WTC11 (cell line): ENCODE measurements around the gene EMC6. TPM values are rescaled to one million over a fixed set of nuclear protein-coding genes. Genes with fewer than 3 reads are reported as not detected.

Experiments used
- ATAC-seq: fragments of 200-7000 bp; cut with Tn5 transposase; 2 replicates; pipeline ENCODE4 v1.10.0; 2021; ENCODE audit warnings: mild to moderate bottlenecking, moderate library complexity
- CTCF ChIA-PET: fragments of 300-600 bp; sonication (Branson Sonifier 250); formaldehyde crosslinking; loops from one replicate; lab custom pipeline; 2021; ENCODE audit warnings: antibody characterized with exemption; lab: Charles Lee
- POLR2A ChIA-PET: fragments of 350-600 bp; sonication (Branson Sonifier 250); formaldehyde crosslinking; loops from one replicate; lab custom pipeline; 2021; ENCODE audit warnings: antibody characterized with exemption; lab: Charles Lee
- DNase-seq: peaks from one replicate; pipeline ENCODE4 v3.0.0; 2021; ENCODE audit warnings: low spot score
- H3K27ac Mint-ChIP-seq: 2 replicates; pipeline ENCODE4 v1.8.0; 2021; ENCODE audit warnings: mixed read lengths
- H3K27me3 Mint-ChIP-seq: 2 replicates; pipeline ENCODE4 v1.8.0; 2021; ENCODE audit warnings: low read depth, mild to moderate bottlenecking, moderate library complexity, mixed read lengths
- H3K36me3 Mint-ChIP-seq: 2 replicates; pipeline ENCODE4 v1.8.0; 2021; ENCODE audit warnings: mixed read lengths
- H3K4me1 Mint-ChIP-seq: 2 replicates; pipeline ENCODE4 v1.8.0; 2022; ENCODE audit warnings: mixed read lengths
- H3K4me3 Mint-ChIP-seq: 2 replicates; pipeline ENCODE4 v1.8.0; 2021; ENCODE audit warnings: mild to moderate bottlenecking, moderate library complexity, mixed read lengths
- H3K9me3 Mint-ChIP-seq: 2 replicates; pipeline ENCODE4 v1.8.0; 2021; ENCODE audit warnings: mixed read lengths
- CREB1 ChIP-seq: sonication (generic); formaldehyde crosslinking; IDR thresholded peaks from 2 replicates; pipeline ENCODE4 v1.8.0; 2023; ENCODE audit warnings: mild to moderate bottlenecking, missing genetic modification reagents
- FOXP1 ChIP-seq: sonication (generic); formaldehyde crosslinking; IDR thresholded peaks from 2 replicates; pipeline ENCODE4 v1.8.0; 2022; ENCODE audit warnings: missing genetic modification reagents, mild to moderate bottlenecking, moderate library complexity, borderline replicate concordance
- MXD4 ChIP-seq: fragments of 250-450 bp; sonication (Bioruptor Pico); IDR thresholded peaks from 2 replicates; pipeline ENCODE4 v1.8.0; 2021; ENCODE audit warnings: mild to moderate bottlenecking, moderate library complexity, borderline replicate concordance
- RELA ChIP-seq: sonication (generic); formaldehyde crosslinking; IDR thresholded peaks from 2 replicates; pipeline ENCODE4 v1.8.1; 2022; ENCODE audit warnings: missing genetic modification reagents, mild to moderate bottlenecking, borderline replicate concordance
- TCF7 ChIP-seq: sonication (generic); formaldehyde crosslinking; IDR thresholded peaks from 2 replicates; pipeline ENCODE4 v1.8.0; 2022; ENCODE audit warnings: mild to moderate bottlenecking, low read depth, missing genetic modification reagents, moderate library complexity
- TEAD1 ChIP-seq: sonication (generic); formaldehyde crosslinking; IDR thresholded peaks from 2 replicates; pipeline ENCODE4 v1.8.0; 2022; ENCODE audit warnings: mild to moderate bottlenecking, missing genetic modification reagents
- ZNF396 ChIP-seq: fragments of 250-450 bp; sonication (Bioruptor Pico); IDR thresholded peaks from 2 replicates; pipeline ENCODE4 v1.8.0; 2021; ENCODE audit warnings: mild to moderate bottlenecking, moderate library complexity, borderline replicate concordance
- total RNA-seq: library from RNA; stranded (reverse); gene quantifications from 3 replicates; pipeline ENCODE4 v1.2.3, GENCODE V29; 2021
- TF ChIP-seq, protein P1 (sequence below): sonication (generic); formaldehyde crosslinking; IDR thresholded peaks from 2 replicates; pipeline ENCODE4 v1.8.1; 2022; ENCODE audit warnings: low read depth, missing genetic modification reagents, borderline replicate concordance
- TF ChIP-seq, protein P2 (sequence below): sonication (generic); formaldehyde crosslinking; IDR thresholded peaks from 2 replicates; pipeline ENCODE4 v1.8.0; 2023; ENCODE audit warnings: missing genetic modification reagents
- TF ChIP-seq, protein P3 (sequence below): fragments of 250-450 bp; sonication (Bioruptor Pico); conservative IDR thresholded peaks from 2 replicates; pipeline ENCODE4 v1.9.0; 2021; ENCODE audit warnings: mild to moderate bottlenecking
- TF ChIP-seq, protein P4 (sequence below): fragments of 200-600 bp; IDR thresholded peaks from 2 replicates; pipeline ENCODE4 v1.8.0; 2022; ENCODE audit warnings: antibody characterized with exemption

The EMC6 gene
- total RNA-seq, 1 experiment from 2014 or later = 86.0 TPM

DNA sequence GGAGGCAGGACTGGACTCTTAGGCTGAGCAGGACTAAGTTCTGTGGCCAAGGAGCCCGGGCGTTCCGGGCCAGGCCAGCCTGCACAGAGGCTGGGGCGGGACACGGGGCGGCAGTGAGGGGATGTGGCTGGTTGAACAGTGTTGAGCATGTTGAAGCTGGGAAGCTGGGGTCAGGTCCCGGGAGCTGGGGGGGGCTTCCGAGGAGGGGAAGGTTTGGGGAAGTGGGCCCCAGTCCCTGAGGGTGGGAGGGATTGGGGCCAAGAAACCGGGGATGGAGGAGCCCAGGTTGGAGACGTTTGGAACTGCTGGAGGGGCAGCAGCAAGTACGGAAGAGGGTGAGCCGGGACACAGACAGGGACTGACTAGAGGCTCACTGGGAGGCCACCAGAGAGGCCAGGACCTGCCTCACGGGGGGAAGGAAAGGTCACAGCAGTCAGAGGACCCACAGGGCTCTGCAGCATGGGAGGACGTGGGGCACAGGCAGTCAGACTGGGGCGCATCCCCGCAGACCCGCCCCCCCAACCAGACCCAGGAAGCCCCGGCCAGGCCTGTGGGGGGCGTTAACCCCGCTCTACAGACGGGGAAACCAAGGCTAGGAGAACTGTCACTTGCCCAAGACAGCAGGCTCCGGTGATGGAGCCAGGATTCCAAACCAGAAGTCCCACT lies 9.7 kb upstream of the EMC6 start:
- TF ChIP-seq, protein P1, sequence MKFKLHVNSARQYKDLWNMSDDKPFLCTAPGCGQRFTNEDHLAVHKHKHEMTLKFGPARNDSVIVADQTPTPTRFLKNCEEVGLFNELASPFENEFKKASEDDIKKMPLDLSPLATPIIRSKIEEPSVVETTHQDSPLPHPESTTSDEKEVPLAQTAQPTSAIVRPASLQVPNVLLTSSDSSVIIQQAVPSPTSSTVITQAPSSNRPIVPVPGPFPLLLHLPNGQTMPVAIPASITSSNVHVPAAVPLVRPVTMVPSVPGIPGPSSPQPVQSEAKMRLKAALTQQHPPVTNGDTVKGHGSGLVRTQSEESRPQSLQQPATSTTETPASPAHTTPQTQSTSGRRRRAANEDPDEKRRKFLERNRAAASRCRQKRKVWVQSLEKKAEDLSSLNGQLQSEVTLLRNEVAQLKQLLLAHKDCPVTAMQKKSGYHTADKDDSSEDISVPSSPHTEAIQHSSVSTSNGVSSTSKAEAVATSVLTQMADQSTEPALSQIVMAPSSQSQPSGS (CRISPR knock-in tag) = no peak
- TF ChIP-seq, protein P2, sequence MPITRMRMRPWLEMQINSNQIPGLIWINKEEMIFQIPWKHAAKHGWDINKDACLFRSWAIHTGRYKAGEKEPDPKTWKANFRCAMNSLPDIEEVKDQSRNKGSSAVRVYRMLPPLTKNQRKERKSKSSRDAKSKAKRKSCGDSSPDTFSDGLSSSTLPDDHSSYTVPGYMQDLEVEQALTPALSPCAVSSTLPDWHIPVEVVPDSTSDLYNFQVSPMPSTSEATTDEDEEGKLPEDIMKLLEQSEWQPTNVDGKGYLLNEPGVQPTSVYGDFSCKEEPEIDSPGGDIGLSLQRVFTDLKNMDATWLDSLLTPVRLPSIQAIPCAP (CRISPR knock-in tag) = no peak
- TF ChIP-seq MXD4 (CRISPR knock-in tag) = no peak
- TF ChIP-seq, protein P3, sequence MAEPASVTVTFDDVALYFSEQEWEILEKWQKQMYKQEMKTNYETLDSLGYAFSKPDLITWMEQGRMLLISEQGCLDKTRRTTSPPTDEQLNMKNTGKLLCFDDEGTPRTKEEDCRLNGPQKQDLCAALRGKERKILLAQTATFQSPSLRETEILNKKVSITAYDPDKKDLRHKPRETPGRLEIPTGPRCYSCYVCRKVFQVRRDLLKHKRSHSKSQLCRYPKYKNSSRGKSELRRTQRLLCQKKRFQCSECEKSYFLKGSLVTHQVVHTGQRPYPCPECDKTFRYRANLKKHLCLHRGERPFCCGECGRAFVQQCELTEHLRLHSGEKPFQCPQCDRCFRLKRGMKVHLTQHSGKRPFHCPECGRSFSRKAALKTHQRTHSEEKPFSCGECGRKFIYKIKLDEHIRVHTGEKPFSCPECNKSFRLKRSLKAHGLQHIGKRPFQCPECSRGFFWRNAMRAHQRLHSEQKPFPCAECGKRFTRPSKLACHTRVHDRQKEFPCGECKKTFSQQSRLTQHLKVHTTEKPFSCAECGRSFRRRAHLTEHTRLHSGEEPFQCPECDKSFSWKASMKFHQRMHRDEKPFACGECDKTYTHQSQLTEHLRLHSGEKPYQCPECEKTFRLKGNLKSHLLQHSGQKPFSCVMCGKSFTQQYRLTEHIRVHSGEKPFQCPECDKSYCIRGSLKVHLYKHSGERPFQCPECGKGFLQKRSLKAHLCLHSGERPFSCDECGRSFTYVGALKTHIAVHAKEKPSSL (CRISPR knock-in tag) = no peak
- no peak for TF ChIP-seq FOXP1
- H3K4me3 Mint-ChIP-seq = no peak overlapping the region
- no peaks in the 10 kb centered on the region for H3K36me3 Mint-ChIP-seq
- POLR2A ChIA-PET = no interaction called here
- DNase-seq (no peak), ATAC-seq (no peak)
- H3K9me3 Mint-ChIP-seq = no peaks in the 10 kb centered on the region
- H3K27ac Mint-ChIP-seq = no peak overlapping the region
- H3K27me3 Mint-ChIP-seq = no peaks in the 10 kb centered on the region
- no peaks in the 10 kb centered on the region for H3K4me1 Mint-ChIP-seq
- CTCF ChIA-PET = interaction anchor here (1.0 kb wide), 1 partner anchor 24 kb away, joined by 3 read pairs; no protein-coding TSS in a partner anchor

DNA sequence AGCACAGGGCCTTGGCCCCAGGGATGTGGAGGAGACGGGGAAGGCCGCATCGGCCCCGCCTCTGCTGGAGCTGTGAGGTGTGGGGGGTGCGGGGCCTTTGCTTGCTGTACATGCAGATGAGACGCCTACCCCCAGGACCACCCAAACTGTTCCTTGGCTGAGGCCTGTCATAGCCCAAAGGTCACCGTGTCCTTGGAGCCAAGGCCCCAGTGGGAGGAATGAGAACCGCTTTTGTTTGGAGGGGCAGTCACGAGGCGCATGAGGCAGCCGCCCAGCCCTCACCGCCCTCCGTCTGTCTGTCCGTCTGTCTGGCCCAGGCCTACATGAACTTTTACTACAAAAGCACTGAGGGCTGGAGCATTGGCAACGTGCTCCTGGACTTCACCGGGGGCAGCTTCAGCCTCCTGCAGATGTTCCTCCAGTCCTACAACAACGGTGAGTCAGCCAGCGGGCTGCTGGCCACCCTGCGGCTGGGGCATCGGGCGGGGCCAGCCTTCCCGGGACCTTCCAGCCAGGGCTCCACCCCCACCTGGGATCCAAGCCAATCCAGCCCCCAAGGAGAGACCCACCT lies 9.0 kb upstream of the EMC6 start:
- POLR2A ChIA-PET = no interaction called here
- CTCF ChIA-PET = interaction anchor here (1.0 kb wide), 1 partner anchor 23 kb away, joined by 3 read pairs; no protein-coding TSS in a partner anchor

DNA sequence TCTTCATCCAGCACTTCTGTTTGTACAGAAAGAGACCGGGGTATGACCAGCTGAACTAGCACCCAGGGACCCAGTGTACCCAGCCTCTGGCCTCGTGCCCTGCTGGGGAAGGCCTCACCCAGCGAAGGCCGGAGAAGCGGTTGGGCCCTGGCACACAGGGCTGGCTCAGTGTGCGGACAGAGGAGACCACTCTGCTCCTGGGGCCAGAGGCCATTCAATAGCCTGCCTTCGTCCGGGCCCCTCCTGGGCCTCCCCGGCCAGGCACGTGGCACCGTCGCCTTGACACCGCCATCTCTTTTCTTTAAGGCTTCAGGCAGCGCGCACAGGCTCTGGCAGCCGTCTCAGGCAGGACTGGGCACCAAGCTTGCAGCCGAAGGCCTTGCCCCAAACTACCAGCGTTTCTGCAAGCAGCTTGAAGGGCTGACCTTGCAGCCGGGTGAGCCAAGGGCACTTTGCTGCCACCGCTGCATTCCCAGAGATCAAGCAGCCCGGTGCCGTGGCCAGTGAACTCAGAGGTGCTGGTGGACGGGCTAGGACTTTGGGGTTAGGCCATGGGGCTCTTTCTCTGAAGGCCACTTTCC lies 8.2 kb upstream of the EMC6 start:
- peaks cover 11% of the 10 kb centered on the region; the same call in 1 of the 2 replicates for H3K36me3 Mint-ChIP-seq
- ATAC-seq = no peak
- DNase-seq = no peak
- ChIA-PET POLR2A (interaction anchor here (0.6 kb wide), 1 partner anchor 532 kb away, joined by 5 read pairs; no protein-coding TSS in a partner anchor), CTCF (interaction anchor here (0.8 kb wide), 1 partner anchor 78 kb away, joined by 4 read pairs; no protein-coding TSS in a partner anchor)
- no peak for TF ChIP-seq TCF7 (CRISPR knock-in tag)
- TF ChIP-seq, protein P4, sequence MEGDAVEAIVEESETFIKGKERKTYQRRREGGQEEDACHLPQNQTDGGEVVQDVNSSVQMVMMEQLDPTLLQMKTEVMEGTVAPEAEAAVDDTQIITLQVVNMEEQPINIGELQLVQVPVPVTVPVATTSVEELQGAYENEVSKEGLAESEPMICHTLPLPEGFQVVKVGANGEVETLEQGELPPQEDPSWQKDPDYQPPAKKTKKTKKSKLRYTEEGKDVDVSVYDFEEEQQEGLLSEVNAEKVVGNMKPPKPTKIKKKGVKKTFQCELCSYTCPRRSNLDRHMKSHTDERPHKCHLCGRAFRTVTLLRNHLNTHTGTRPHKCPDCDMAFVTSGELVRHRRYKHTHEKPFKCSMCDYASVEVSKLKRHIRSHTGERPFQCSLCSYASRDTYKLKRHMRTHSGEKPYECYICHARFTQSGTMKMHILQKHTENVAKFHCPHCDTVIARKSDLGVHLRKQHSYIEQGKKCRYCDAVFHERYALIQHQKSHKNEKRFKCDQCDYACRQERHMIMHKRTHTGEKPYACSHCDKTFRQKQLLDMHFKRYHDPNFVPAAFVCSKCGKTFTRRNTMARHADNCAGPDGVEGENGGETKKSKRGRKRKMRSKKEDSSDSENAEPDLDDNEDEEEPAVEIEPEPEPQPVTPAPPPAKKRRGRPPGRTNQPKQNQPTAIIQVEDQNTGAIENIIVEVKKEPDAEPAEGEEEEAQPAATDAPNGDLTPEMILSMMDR = no peak
- TF ChIP-seq TEAD1 (CRISPR knock-in tag) = no peak
- no peak for TF ChIP-seq CREB1 (CRISPR knock-in tag)
- no peak for TF ChIP-seq RELA
- H3K4me1 Mint-ChIP-seq = no peaks in the 10 kb centered on the region
- H3K4me3 Mint-ChIP-seq = no peak overlapping the region
- H3K9me3 Mint-ChIP-seq = no peaks in the 10 kb centered on the region
- no peak overlapping the region for H3K27ac Mint-ChIP-seq
- H3K27me3 Mint-ChIP-seq = no peaks in the 10 kb centered on the region

More for the DNA sequence above, 9.0 kb upstream of the EMC6 start:
- Mint-ChIP-seq H3K9me3 (no peaks in the 10 kb centered on the region), H3K36me3 (peaks cover 5% of the 10 kb centered on the region; the same call in 1 of the 2 replicates), H3K27ac (no peak overlapping the region), H3K27me3 (no peaks in the 10 kb centered on the region), H3K4me3 (no peak overlapping the region), H3K4me1 (no peaks in the 10 kb centered on the region)
- ATAC-seq (no peak), DNase-seq (no peak)
- TF ChIP-seq ZNF396 (CRISPR knock-in tag) (no peak), FOXP1 (no peak)
